HG03342 (cell line): ENCODE measurements around the gene LPCAT1.
"Not testable (repeated sequence)": the region's sequence is repeated elsewhere in the genome, so short reads cannot be mapped to it uniquely, and the experiment has no call there.

Source experiments
- ATAC-seq: cut with Tn5 transposase; IDR thresholded peaks from one replicate; pipeline ENCODE4 v1.9.1; 2021; ENCODE audit warnings: mild to moderate bottlenecking, moderate library complexity; ENCODE audit not compliant: unreplicated experiment

Gene LPCAT1

DNA sequence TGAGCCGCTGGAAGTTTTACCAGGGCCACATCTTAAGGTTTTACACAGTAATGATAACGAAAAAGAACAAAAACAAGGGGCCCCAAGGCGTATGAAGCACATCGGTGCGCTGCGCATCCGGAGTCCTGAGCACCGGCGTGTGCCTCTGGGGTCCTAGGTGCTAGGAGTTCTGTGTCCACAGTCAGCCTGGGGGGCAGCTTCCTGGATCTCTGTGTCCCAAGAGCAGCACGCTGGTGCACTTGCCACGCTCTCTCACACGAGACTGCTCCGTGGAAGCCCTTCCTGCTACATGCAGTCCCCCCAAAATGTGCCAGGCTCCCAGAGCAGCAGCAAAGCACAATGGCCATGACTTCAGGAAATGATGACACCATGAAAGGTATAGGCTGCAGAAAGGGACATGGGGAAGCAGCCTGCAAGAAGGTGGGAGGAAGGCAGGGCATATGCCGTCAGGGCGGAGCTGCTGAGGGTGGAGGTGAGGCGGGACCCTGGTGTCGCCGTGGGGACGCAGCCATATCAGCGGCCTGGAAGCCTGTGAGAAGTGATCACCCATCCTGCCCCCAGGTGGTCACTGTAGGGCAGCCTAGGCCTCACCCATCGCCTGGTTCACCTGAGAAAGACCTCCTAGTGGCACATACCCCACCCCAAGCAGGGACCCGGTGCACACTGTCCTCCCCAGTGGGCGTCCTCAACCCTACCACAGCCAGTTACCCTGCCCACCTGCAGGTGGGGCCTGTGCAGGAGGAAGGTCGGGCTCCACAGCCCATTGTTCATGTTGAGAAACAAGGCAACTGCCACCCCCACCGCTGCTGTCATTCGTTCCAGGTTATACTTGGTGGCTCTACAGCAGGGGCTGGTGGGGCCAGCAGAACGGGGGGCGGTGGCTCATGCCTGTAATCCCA lies 54.9 kb downstream of the LPCAT1 start:
- no peak for ATAC-seq

DNA sequence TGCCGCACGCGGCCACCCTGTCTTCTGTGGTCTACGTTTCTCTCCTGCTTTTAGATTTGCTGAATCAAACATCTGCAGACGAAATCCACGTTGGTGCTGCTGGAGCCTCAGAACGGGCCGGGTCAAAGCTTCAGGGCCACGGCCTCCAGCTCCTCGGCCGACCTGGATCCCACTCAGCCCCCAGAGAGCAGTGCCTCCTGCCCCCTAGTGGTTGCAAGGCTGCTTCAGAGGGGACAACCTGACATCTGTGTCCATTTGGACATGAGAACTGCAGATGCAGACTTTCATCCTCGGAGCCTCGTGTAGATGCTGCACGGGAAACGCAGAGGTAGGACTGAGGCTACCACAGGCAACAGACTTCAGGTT lies 55.5 kb downstream of the LPCAT1 start:
- no peak for ATAC-seq

DNA sequence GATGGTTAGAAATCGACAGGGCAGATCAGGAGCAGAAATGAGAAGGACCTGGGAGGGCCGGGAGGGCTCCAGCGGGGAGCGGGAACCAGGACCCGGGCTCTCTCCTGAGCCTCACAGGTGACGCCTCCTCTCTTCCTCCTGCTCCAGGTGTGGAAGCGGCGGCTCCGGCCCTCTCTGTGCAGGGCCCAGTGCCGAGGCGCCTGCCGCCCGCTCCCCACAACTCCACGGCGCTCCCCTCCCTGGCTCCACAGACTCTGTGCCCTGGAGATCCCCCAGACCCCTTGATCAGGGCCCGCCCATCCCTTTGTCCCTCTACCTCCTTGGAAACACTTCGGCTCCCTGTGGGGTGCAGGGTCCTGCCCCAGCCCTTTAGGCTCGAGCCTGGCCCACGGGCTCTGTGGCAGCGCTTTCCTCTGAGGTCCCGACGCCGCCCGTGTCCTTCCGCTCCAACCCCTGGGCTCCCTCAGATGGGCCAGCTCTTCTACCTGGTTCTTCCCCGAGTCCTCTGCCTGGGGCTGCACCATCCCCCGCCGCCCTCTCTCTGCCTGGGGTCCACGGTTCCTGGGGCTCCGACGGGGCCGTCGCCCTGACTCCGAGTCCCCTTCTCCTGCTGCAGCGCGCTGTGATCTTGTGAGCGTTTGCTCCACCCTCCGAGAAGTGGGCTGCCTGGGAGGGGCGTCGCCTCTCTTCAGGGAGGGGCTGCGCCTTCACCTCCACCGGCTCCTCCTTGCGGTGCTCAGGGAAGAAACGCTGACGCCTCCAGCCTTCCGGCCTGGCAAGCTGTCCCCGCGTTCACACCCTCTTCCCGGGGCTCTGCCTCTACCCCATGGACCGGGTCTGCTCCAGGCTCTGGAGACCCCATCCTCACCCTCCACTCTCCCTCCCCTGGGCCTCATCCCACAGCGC lies 56.2 kb downstream of the LPCAT1 start:
- ATAC-seq = no peak

DNA sequence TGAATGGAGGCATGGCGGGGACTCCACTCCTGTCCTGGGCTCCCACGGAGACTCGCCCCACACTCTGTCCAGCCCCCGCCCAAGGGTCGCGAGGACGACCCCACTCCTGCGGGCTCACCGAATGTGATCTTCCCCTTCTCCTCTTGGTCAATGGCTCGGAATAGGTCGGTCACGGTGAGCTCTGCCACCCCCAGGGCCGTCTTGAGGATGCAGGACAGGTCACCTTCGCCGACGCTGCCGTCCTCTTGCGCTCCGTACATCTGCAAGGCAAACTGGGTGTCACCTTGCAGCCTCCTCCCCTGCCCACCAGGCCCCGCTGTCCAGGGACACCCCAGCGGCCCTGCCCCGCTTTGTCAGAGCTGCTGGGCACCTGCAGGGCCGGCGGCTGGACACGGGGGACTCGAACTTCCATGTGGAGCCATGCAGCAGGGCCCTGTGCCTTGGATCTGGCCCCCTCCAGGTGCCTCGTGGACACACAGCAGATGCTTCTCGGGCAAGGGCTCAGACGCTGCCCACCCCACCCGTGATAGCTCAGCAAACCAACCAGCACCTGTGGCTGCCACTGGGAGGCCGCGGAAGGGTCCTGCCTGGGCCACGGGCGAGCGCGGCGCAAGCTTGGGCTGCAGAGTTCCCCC lies 57.0 kb downstream of the LPCAT1 start:
- ATAC-seq = no peak

DNA sequence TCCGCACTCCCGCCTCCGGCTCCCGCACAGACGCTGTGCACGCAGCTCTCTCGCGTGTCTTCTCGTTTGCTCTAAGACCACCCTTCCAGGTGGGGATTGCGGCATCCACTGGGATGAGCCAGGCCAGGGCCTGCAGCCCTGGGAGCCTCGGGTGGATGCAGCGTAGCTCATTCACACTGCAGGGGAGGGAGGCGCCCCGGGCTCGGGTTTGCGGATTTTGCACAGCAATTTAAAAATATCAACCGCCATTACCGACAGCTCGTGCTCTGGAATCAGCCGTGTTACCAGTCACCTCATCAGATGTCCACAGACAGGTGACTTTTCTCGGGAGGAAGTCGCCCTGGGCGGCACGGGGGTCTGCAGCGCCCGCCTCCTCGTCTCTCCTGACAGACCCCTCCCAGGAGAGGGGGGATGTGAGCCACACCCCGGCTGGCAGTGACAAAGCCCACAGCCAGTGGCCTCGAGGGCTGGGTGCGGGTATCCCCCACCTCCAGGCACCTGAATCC lies 57.7 kb downstream of the LPCAT1 start:
- ATAC-seq = no peak

DNA sequence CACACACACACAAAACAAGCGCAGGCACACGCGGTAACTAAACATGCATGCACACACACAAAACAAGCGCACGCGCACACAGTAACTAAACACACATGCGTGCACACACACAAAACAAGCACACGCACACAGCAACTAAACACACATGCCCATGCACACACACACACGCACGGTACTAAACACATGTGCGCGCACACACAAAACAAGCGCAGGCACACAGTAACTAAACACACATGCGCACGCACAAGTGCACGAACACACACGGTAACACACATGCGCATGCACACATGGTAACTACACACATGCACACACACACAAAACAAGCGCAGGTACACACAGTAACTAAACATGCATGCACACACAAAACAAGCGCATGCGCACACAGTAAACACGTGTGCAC lies 58.6 kb downstream of the LPCAT1 start:
- no peak for ATAC-seq

DNA sequence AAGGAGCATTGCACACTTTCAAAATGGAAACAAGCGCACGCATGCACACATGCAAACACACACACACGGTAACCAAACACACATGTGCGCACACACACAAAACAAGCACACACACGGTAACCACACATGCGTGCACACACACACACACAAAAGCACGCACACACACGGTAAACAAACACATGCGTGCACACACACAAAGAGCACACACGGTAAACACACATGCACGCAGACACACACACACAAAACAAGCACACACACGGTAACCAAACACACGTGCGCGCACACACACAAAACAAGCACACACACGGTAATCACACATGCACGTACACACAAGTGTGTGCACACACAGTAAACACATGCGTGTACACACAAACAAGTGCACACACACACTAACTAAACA lies 59.2 kb downstream of the LPCAT1 start:
- no peak for ATAC-seq

DNA sequence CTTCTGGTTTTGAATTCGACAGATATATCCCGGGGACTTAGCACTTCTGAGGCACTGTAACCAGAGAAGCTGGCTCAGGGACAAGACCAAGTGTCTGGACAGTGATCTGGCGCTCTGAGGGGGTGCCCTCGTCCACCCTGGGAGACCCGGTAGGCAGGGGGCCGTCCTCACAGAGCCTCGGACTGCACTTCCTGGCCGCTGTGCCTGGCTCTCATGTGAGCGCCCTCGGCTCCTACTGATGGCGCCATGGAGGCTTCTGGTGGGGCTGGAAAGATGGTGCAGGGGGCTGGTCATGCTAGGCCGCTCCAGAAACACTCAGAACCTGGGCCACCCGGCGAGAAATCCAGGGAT lies 59.7 kb downstream of the LPCAT1 start:
- no peak for ATAC-seq

DNA sequence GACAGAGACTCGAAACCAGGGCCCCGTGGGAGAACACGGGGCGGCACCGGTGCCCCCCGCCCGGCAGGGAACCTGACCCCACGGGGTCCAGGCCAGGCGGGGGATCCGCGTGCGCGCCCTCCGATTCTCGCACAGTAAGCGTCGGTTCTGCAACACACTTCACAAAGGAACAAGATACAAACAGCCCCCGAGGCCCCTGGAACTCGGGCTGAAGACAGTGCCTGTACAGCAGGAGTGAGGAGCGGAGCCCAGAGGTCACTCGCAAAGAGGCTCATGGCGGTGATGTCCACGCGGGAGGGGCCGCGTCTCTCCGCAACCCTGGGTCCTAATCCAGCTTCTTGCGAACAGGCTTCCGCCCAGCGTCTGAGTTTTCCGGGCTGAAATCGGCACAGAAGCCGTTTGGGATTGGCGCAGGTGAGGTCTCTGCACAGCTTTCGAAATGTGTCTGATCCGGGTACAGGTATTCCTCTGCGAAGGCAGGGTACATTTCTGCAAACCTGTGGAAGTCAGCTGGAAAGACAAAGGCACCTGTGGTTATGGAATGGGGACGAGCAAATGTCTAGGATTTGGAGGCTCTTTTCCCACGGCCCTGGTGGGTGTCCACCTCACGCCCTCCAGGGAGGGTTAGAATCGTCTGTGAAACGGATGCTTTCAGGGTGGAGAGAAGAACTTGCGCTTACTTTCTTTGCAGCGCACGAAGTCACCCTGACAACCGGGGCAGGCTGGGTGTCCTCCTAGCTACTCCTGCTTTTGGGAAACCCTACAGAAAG lies 60.2 kb downstream of the LPCAT1 start:
- no peak for ATAC-seq

DNA sequence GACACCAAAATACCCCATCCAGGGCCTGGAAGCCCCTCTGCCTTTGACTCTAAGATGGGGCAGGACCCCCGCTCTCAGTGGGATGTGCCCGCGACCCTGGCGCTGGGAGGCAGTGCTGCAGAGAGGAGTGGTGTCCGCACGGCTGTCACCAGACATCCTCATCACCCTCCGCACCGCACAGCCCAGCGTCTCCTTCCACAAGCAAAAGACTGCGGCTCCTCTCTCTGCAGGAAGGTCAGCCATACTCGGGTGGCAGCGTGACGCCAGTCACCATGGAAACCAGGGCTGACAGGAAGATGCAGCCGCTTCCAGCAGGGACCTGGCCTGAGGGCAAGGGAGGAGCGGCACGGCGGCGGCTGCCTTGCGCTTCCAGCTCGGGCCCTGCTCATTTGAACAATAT lies 61.4 kb downstream of the LPCAT1 start:
- no peak for ATAC-seq

DNA sequence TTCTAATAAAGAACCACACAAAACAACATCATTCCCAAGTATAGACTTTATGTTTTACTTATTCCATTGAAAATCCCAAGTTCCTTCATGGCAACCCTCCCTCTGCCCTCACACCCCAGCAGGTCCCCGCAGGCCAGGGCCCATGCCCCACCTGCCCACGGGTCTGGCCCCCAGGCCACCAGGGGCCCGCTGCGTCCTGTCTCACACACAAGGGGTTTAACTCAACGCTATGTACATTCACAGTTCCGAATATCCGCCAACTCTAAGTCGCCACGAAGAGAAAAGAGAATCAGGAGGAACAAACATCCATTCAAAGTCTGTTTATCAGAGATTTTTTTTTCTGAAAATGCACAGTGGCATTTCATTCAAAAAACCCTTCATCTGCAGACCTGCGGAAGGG lies 62.4 kb downstream of the LPCAT1 start:
- no peak for ATAC-seq

DNA sequence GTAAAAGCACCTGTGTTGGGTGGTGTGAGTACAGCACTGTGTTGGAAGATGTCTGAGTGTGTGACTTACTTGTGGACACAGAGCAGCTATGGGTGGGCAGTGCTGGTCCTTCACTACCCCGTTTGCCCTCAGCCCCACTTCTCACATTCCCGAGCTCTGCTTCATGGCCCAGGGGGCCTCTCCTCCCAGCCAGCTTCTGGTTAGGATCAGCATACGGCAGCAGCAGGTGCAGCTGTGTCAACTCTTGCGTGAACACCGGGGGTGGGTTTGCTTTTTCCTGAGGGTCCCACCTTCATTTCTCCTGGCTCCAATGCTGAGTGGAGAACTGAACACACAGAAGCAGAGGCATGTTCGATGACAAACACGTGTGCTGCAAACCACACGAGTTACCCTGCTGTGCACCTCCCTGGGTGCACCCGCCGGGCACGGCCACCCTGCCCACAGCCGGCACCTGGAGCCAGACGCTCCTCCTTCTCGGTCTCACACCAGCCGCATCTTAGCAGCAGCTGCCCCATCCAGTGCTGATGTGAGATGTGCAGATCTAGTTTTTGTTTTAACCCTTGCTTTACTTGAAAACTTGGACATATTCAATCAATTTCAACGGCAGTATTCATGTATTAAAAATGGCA lies 63.6 kb downstream of the LPCAT1 start:
- no peak for ATAC-seq

DNA sequence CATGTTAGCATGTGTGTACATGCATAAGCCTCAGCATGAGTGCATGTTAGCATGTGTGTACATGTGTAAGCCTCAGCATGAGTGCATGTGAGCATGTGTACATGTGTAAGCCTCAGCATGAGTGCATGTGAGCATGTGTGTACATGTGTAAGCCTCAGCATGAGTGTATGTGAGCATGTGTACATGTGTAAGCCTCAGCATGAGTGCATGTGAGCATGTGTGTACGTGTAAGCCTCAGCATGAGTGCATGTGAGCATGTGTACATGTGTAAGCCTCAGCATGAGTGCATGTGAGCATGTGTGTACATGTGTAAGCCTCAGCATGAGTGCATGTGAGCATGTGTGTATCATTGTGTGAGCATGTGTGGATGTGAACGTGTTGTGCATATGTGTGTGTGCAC lies 64.3 kb downstream of the LPCAT1 start:
- ATAC-seq = not testable (repeated sequence)

DNA sequence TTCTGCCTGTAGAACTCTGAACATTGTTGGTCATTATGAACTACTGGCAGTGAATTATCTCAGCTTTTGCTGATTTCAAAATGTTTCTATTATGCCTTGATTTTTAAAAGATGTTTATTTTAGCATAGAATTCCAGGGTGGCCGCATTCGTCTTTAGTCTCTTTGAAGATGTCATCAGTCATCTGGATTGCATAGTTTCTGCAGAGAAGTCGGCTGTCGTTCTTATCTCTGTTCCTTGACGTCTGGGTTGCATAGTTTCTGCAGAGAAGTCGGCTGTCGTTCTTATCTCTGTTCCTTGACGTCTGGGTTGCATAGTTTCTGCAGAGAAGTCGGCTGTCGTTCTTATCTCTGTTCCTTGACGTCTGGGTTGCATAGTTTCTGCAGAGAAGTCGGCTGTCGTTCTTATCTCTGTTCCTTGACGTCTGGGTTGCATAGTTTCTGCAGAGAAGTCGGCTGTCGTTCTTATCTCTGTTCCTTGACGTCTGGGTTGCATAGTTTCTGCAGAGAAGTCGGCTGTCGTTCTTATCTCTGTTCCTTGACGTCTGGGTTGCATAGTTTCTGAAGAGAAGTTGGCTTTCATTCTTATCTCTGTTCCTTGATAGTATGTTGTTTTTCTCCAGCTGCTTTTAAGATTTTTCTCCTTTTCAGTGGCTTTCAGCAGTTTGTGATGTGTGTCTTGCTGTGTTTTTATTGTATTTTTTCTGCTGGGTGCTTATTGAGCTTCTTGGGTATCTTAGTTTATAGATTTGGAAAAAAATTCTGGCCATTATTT lies 67.5 kb downstream of the LPCAT1 start:
- ATAC-seq = not testable (repeated sequence)

DNA sequence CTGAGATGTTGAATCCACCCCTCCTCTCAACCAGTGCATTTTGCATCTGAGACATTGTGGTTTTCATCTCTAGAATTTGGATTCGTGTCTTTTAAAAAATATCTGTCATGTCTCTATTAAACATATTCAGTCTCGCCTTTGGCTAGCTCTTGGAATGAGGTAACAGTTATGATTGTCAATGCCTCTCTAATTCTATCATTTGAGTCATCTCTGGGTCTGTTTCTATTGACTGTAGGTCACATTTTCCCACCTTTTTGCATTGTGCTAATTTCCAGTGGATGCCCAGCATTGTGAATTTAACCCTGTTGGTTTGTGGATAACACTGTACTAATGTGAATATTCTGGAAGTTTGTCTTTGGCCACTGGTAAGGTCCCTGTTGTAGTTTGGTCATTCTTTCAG lies 70.1 kb downstream of the LPCAT1 start:
- ATAC-seq = no peak

DNA sequence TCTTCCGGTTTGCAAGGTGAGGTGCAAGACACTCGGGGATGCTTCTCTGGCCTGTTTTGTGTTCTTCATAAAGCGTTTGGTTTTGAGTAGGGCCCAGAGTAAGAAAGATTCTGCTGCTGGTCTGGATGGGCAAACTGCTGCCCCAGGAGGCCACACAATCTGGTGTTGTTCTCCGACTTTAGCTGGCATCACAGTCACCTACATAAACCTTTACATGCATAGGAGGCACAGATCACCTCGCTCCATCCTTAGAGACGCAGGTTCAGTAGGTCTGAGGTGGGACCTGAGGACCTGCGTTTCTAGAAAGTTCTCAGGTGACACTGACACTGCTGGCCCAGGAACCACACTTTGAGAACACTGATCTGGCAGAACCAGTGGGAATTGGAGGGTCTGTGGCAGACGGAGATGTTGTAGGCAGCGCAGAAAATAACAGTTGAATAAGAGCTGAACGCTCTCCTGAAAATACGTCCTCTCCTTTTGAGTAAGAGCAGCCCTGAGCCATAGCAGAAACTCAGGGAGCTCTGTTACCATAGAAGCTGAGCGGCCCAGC lies 74.6 kb downstream of the LPCAT1 start:
- no peak for ATAC-seq

DNA sequence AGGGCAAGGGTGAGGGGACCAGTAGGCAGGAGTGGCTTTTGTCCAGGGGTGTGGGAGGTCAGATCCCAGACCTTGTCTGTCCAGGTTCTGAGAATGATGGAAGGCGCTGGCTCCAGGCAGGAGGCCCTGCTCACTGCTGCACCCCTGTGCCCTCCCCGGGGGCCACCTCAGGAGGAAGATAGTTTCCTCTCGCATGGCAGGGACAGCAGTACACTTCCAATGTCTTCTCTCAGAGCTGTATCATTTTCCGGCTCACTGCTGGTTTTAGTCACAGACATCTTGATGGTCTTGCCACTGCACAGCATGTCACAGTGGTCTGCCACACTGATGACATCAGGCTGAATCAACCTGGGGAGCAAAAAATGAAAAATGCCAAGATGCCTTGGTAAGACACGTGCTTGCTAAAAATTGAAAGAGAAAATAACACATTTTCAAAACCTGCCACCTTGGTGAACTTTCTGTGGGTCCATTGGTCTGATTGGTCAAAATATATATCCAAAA lies 75.2 kb downstream of the LPCAT1 start:
- ATAC-seq = no peak

DNA sequence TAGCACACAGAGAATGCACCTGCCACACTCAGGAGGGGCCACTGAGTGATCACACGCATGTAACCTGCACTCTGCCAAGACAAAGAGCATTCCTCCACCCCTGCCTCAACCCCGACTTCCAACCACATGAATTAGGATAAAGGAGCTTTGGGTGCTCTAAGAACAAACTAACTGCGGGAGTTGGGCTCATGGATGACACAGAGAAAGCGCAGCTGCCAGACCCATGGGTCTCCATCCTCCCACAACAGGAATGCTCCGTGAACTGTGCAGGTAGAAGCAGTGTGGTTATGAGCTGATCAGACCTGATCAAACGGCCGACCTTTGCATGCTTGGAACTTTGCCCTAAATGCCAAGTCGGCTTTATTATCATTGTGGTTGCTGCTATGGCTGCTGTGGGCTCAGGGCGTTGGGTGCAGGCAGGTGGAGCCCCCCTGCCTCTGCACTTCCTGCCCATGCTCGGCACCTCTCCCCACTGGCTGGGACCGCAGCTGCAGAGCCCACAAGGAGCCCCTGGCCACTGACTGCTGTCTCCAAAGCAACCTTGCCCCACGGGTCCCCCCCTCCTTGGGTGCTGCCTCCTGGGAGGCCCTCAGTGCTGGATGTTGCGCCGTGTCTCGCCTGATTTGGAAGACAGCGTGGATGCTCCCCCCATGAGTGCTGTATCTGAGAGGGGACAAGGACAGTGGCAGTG lies 75.9 kb downstream of the LPCAT1 start:
- no peak for ATAC-seq
